OCI-LY7 (cell line): ENCODE results near the gene ACAN. TPM values are rescaled to one million over a fixed set of nuclear protein-coding genes. Genes with fewer than 3 reads are reported as not detected.

Experiments
- BruUV-seq: library from RNA; stranded (reverse); fragments of 400-500 nt; replicated peaks from 2 replicates; lab custom pipeline; 2021; lab: Mats Ljungman, UMichigan
- CTCF ChIA-PET: fragments of 300-600 bp; sonication (Branson Sonifier 250); formaldehyde crosslinking; loops from one replicate; lab custom pipeline; 2022; ENCODE audit warnings: antibody characterized with exemption; ENCODE audit not compliant: unreplicated experiment; lab: Charles Lee
- POLR2A ChIA-PET: fragments of 300-600 bp; sonication (Branson Sonifier 250); formaldehyde crosslinking; loops from one replicate; lab custom pipeline; 2022; ENCODE audit warnings: antibody characterized with exemption; lab: Charles Lee
- DNase-seq: peaks from one replicate; pipeline ENCODE4 v3.0.0-alpha.2; 2015; ENCODE audit warnings: low spot score
- H2AFZ ChIP-seq: fragments of 200-600 bp; sonication (generic), shearing (Covaris generic); 2 replicates; pipeline ENCODE4 v1.6.1; 2014; ENCODE audit warnings: mild to moderate bottlenecking, antibody characterized with exemption, low read length, moderate library complexity
- H3K27ac ChIP-seq: fragments of 200-600 bp; sonication (generic); 2 replicates; pipeline ENCODE4 v1.5.1; 2014; ENCODE audit warnings: mixed run types, low read depth, mild to moderate bottlenecking, moderate library complexity, low read length, inconsistent platforms; ENCODE audit not compliant: poor library complexity, severe bottlenecking
- H3K36me3 ChIP-seq: fragments of 200-600 bp; sonication (generic); 2 replicates; pipeline ENCODE4 v1.6.1; 2014; ENCODE audit warnings: mild to moderate bottlenecking, antibody characterized with exemption, low read length, moderate library complexity, mixed read lengths; ENCODE audit not compliant: insufficient read depth
- H3K4me1 ChIP-seq: fragments of 200-600 bp; sonication (generic); 2 replicates; pipeline ENCODE4 v1.5.1; 2014; ENCODE audit warnings: mild to moderate bottlenecking, low read length; ENCODE audit not compliant: insufficient read depth, poor library complexity, severe bottlenecking
- H3K4me2 ChIP-seq: fragments of 200-600 bp; sonication (generic); 2 replicates; pipeline ENCODE4 v1.6.1; 2014; ENCODE audit warnings: mild to moderate bottlenecking, low read length
- H3K4me3 ChIP-seq: fragments of 200-600 bp; sonication (generic); 2 replicates; pipeline ENCODE4 v1.5.1; 2014; ENCODE audit warnings: mild to moderate bottlenecking, low read depth, low read length; ENCODE audit not compliant: poor library complexity, severe bottlenecking
- H3K79me2 ChIP-seq: fragments of 200-600 bp; sonication (generic); 2 replicates; pipeline ENCODE4 v1.6.1; 2016; ENCODE audit warnings: low read depth, mild to moderate bottlenecking, low read length, moderate library complexity, mixed read lengths; ENCODE audit not compliant: insufficient read depth
- H3K9me2 ChIP-seq: fragments of 200-600 bp; sonication (generic); 2 replicates; pipeline ENCODE4 v1.6.1; 2016; ENCODE audit warnings: mild to moderate bottlenecking, low read length, mixed read lengths; ENCODE audit not compliant: insufficient read depth
- H3K9me3 ChIP-seq: fragments of 200-600 bp; sonication (generic); 2 replicates; pipeline ENCODE4 v1.6.1; 2014; ENCODE audit warnings: mild to moderate bottlenecking, mixed run types, low read length, mixed read lengths
- H4K20me1 ChIP-seq: fragments of 200-600 bp; sonication (generic); 2 replicates; pipeline ENCODE4 v1.6.1; 2014; ENCODE audit warnings: mild to moderate bottlenecking, antibody characterized with exemption, low read length, moderate library complexity, mixed read lengths; ENCODE audit not compliant: insufficient read depth
- CTCF ChIP-seq: fragments of 200-600 bp; sonication (generic); conservative IDR thresholded peaks from 2 replicates; pipeline ENCODE4 v1.5.1; 2014; ENCODE audit warnings: mild to moderate bottlenecking, antibody characterized with exemption, low read length, moderate library complexity, mixed read lengths
- EZH2phosphoT487 ChIP-seq: fragments of 200-600 bp; sonication (generic); IDR thresholded peaks from 2 replicates; pipeline ENCODE4 v1.6.1; 2018; ENCODE audit warnings: low read depth, borderline replicate concordance, mild to moderate bottlenecking, mixed run types, antibody characterized with exemption, low read length, moderate library complexity, mixed read lengths
- intact Hi-C: fragments of 100-400 bp; cut with micrococcal nuclease; formaldehyde crosslinking; loops from one replicate; pipeline ENCODE4 v1.10.0; 2022; ENCODE audit not compliant: unreplicated experiment
- total RNA-seq, 2 experiments: library from RNA; depleted of rRNA in 1 of 2; stranded (reverse); fragments of >200 nt in 1 of 2; shearing (Covaris generic) in 1 of 2; gene quantifications; 2 replicates each; pipeline ENCODE4 v1.2.3, GENCODE V29; 2014 to 2022

Gene ACAN
- total RNA-seq, 2 experiments from 2014 or later: not detected

- TF ChIP-seq EZH2phosphoT487 (no peak), CTCF (no peak)
- H3K4me3 ChIP-seq: no peak overlapping the region
- H2AFZ ChIP-seq: no peak overlapping the region
- H3K9me3 ChIP-seq: no peaks in the 10 kb centered on the region
- CTCF ChIA-PET: no interaction called here
- H3K9me2 ChIP-seq: no peaks in the 10 kb centered on the region
- H3K4me1 ChIP-seq: peaks cover 7% of the 10 kb centered on the region
- no peaks in the 10 kb centered on the region for H3K36me3 ChIP-seq
- no peak overlapping the region for H3K4me2 ChIP-seq
- H3K27ac ChIP-seq: no peak overlapping the region
- intact Hi-C loops: loop anchor here (10.0 kb wide), 1 partner anchor 282 kb away; the partner anchor contains the start of gene AEN
- H4K20me1 ChIP-seq: no peaks in the 10 kb centered on the region
- no TSS peak for BruUV-seq
- H3K79me2 ChIP-seq: no peaks in the 10 kb centered on the region
- POLR2A ChIA-PET: no interaction called here
- no peak for DNase-seq
Observed at GRCh38 chr15:88907111-88907510, 103.9 kb downstream of the ACAN start.

GRCh38 chr15:88908123-88908522 lies 104.9 kb downstream of the ACAN start:
- CTCF ChIA-PET: no interaction called here
- DNase-seq: no peak
- intact Hi-C loops: loop anchor here (10.0 kb wide), 1 partner anchor 283 kb away; the partner anchor contains the start of gene AEN
- no peak overlapping the region for H2AFZ ChIP-seq
- no peaks in the 10 kb centered on the region for H3K79me2 ChIP-seq
- H3K27ac ChIP-seq: no peak overlapping the region
- BruUV-seq: no TSS peak
- no peak overlapping the region for H3K4me3 ChIP-seq
- TF ChIP-seq CTCF: no peak
- H4K20me1 ChIP-seq: no peaks in the 10 kb centered on the region
- peaks cover 7% of the 10 kb centered on the region for H3K4me1 ChIP-seq
- POLR2A ChIA-PET: interaction anchor here (0.6 to 0.8 kb wide), 2 partner anchors 93 to 129 kb away, joined by 3 read pairs; no protein-coding TSS in a partner anchor
- H3K4me2 ChIP-seq: no peak overlapping the region
- no peaks in the 10 kb centered on the region for H3K36me3 ChIP-seq
- H3K9me3 ChIP-seq: no peaks in the 10 kb centered on the region
- H3K9me2 ChIP-seq: no peaks in the 10 kb centered on the region

GRCh38 chr15:88908697-88909621 lies 105.7 kb downstream of the ACAN start:
- BruUV-seq: no TSS peak

More at GRCh38 chr15:88908697-88909621, 105.7 kb downstream of the ACAN start:
- CTCF ChIA-PET: no interaction called here
- no peak overlapping the region for H3K4me2 ChIP-seq
- TF ChIP-seq CTCF: no peak
- no peak for TF ChIP-seq EZH2phosphoT487
- H3K4me1 ChIP-seq: peaks cover 13% of the 10 kb centered on the region
- POLR2A ChIA-PET: interaction anchor here (0.6 to 0.8 kb wide), 2 partner anchors 92 to 128 kb away, joined by 3 read pairs; no protein-coding TSS in a partner anchor
- no peak overlapping the region for H2AFZ ChIP-seq
- intact Hi-C loops: loop anchor here (10.0 kb wide), 1 partner anchor 284 kb away; the partner anchor contains the start of gene AEN
- H4K20me1 ChIP-seq: no peaks in the 10 kb centered on the region
- no peaks in the 10 kb centered on the region for H3K9me3 ChIP-seq
- H3K9me2 ChIP-seq: no peaks in the 10 kb centered on the region
- H3K36me3 ChIP-seq: no peaks in the 10 kb centered on the region
- no peak for DNase-seq
- no peak overlapping the region for H3K27ac ChIP-seq
- no peak overlapping the region for H3K4me3 ChIP-seq
- H3K79me2 ChIP-seq: no peaks in the 10 kb centered on the region
